ENCODE data around the gene ZGPAT.

DNA sequence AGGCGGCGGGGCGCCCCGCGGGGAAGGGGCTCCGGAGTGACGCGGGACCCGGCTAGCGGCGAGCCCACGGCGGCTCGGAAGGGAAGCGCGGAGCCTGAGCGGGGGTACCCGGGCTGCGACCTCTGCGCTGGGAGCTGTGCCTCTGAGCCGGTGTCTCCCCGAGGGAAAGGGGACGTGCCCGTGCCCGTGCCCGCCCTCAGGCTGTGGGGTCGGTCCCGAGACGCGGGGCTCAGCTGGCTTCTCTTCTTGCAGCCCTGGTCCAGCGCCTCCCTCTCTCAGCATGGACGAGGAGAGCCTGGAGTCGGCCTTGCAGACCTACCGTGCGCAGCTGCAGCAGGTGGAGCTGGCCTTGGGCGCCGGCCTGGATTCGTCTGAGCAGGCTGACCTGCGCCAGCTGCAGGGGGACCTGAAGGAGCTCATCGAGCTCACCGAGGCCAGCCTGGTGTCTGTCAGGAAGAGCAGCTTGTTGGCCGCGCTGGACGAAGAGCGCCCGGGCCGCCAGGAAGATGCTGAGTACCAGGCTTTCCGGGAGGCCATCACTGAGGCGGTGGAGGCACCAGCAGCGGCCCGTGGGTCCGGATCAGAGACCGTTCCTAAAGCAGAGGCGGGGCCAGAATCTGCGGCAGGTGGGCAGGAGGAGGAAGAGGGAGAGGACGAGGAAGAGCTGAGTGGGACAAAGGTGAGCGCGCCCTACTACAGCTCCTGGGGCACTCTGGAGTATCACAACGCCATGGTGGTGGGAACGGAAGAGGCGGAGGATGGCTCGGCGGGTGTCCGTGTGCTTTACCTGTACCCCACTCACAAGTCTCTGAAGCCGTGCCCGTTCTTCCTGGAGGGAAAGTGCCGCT is 686 bp downstream of the ZGPAT start:
- TF ChIP-seq, protein P1, sequence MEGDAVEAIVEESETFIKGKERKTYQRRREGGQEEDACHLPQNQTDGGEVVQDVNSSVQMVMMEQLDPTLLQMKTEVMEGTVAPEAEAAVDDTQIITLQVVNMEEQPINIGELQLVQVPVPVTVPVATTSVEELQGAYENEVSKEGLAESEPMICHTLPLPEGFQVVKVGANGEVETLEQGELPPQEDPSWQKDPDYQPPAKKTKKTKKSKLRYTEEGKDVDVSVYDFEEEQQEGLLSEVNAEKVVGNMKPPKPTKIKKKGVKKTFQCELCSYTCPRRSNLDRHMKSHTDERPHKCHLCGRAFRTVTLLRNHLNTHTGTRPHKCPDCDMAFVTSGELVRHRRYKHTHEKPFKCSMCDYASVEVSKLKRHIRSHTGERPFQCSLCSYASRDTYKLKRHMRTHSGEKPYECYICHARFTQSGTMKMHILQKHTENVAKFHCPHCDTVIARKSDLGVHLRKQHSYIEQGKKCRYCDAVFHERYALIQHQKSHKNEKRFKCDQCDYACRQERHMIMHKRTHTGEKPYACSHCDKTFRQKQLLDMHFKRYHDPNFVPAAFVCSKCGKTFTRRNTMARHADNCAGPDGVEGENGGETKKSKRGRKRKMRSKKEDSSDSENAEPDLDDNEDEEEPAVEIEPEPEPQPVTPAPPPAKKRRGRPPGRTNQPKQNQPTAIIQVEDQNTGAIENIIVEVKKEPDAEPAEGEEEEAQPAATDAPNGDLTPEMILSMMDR (IDR thresholded peaks at IDR 0.05): no peak
- TF ChIP-seq EP300 (IDR thresholded peaks at IDR 0.05; ENCODE audit: low read depth) (no peak), POLR2A (IDR thresholded peaks at IDR 0.05) (no peak)

Data from transverse colon (tissue), 3 donors.